ENCODE measurements around the gene CDC42BPG. TPM values are rescaled to one million over a fixed set of nuclear protein-coding genes. Genes with fewer than 3 reads are reported as not detected.

The CDC42BPG gene
- total and polyA plus RNA-seq, 2 of the 8 experiments (the other 6 are each of a cell fraction or from before 2014, with no cell fraction given) = 3.7 to 10.6 TPM

GRCh38 chr11:64810891-64811272, 33.6 kb downstream of the CDC42BPG start:
- H3K27me3 ChIP-seq (replicated peaks in 1 of 4; ENCODE audit: control insufficient read depth in 3 of 4, extremely low read depth in 1 of 4, insufficient read depth in 3 of 4, low read length in 3 of 4) = no peaks in the 10 kb centered on the region
- no peak overlapping the region; the same call in 1 of the 2 replicates for H3K27ac ChIP-seq (ENCODE audit: low read depth, low read length)
- WGBS, 2 experiments (ENCODE audit: extremely low coverage in 1 of 2, insufficient coverage in 1 of 2, insufficient read length in 1 of 2, insufficient replicate concordance in 2 of 2, low coverage in 1 of 2, low lambda C conversion rate in 2 of 2, missing lambda C conversion rate in 1 of 2) = 48% methylated on average over 14 of the region's 17 CpGs; no CpG with 5 or more reads in 1 of the 2 experiments
- peaks cover 0 to 7% (median 2%) of the 10 kb centered on the region in 4 experiments; a peak in 5 of 7 replicates for H3K4me1 ChIP-seq (replicated peaks in 1 of 4; ENCODE audit: control insufficient read depth in 3 of 4, insufficient read depth in 4 of 4, low read length in 3 of 4)
- DNase-seq (ENCODE audit: low read depth in 1 of 2, low spot score in 2 of 2) (no peak), FAIRE-seq (no peak)
- H4K20me1 ChIP-seq (replicated peaks in 1 of 2; ENCODE audit: control insufficient read depth in 1 of 2, insufficient read depth in 2 of 2, low read length in 2 of 2) = peaks cover 0 to 7% of the 10 kb centered on the region in 2 experiments
- H2BK15ac ChIP-seq (ENCODE audit: low read length) = no peak overlapping the region
- CTCF ChIA-PET (ENCODE audit: partially characterized antibody) = interaction anchor here (1.3 to 4.0 kb wide), 7 partner anchors 21 to 85 kb away, joined by 3 to 24 read pairs (median 5); partner anchors contain the start of gene CDC42BPG
- H4K8ac ChIP-seq (ENCODE audit: extremely low read depth, insufficient read depth, low read length) = peak overlapping the region; percentile 39; the same call in 1 of the 2 replicates
- no peak overlapping the region for H2BK12ac ChIP-seq (ENCODE audit: low read depth, low read length)
- H4K91ac ChIP-seq (replicated peaks; ENCODE audit: insufficient read length, low read length) = peak overlapping the region; percentile 65
- no peak overlapping the region for H4K5ac ChIP-seq (ENCODE audit: insufficient read length, low read depth, low read length)
- H2BK20ac ChIP-seq (ENCODE audit: low read length) = no peak overlapping the region
- no peak overlapping the region for H3K18ac ChIP-seq (ENCODE audit: extremely low read depth, low read length)
- no peak overlapping the region for H2BK120ac ChIP-seq (replicated peaks; ENCODE audit: low read depth, low read length)
- peak overlapping the region; percentile 87 for H2AFZ ChIP-seq (ENCODE audit: low read length)
- peaks cover 0 to 10% (median 5%) of the 10 kb centered on the region in 4 experiments; a peak in 4 of 8 replicates for H3K36me3 ChIP-seq (ENCODE audit: control insufficient read depth in 2 of 4, insufficient read depth in 4 of 4, low read length in 3 of 4)
- H3K23ac ChIP-seq (ENCODE audit: insufficient read length) = no peak overlapping the region
- POLR2A ChIA-PET (ENCODE audit: partially characterized antibody) = interaction anchor here (0.6 to 2.6 kb wide), 14 partner anchors 10 to 306 kb away, joined by 3 to 13 read pairs (median 4); partner anchors contain the start of genes BATF2, CDC42BPG, PPP2R5B and SF1
- peaks cover 8% of the 10 kb centered on the region; the same call in 1 of the 2 replicates for H3K23me2 ChIP-seq (ENCODE audit: low read depth, low read length)
- H3K4me3 ChIP-seq (ENCODE audit: extremely low read depth in 1 of 4, insufficient read depth in 2 of 4, low read depth in 3 of 4, low read length in 4 of 4) = peak overlapping the region; percentile 1 to 93 (median 30); a peak in 6 of 8 replicates
- no peak overlapping the region for H3K4ac ChIP-seq (replicated peaks; ENCODE audit: insufficient read length, low read depth, low read length)
- H3K4me2 ChIP-seq (ENCODE audit: insufficient read depth in 1 of 2, low read depth in 2 of 2, low read length in 2 of 2) = peak overlapping the region; percentile 4 to 68
- no peak overlapping the region for H2AK5ac ChIP-seq (ENCODE audit: low read depth, low read length)
- H3K9me3 ChIP-seq (ENCODE audit: insufficient read depth in 2 of 2, low read depth in 1 of 2, low read length in 1 of 2) = no peaks in the 10 kb centered on the region
- peaks cover 2% of the 10 kb centered on the region for H3K79me1 ChIP-seq (ENCODE audit: low read depth, low read length)
- TF ChIP-seq BCL11A (IDR thresholded peaks at IDR 0.05; ENCODE audit: low read depth in 2 of 2, low read length in 2 of 2) (no peak), SIN3A (conservative IDR thresholded peaks at IDR 0.05 in 1 of 2, IDR thresholded peaks at IDR 0.05 in 1 of 2; ENCODE audit: low read depth in 1 of 2, low read length in 2 of 2) (peak in 1 of 2 experiments; percentile 26; a peak in 1 of 4 replicates), TEAD4 (IDR thresholded peaks at IDR 0.05; ENCODE audit: low read depth, low read length) (peak; percentile 73), SRF (IDR thresholded peaks at IDR 0.05; ENCODE audit: low read depth, low read length) (no peak), E2F6 (IDR thresholded peaks at IDR 0.05) (peak; percentile 66), MAX (IDR thresholded peaks at IDR 0.05) (peak; percentile 81)
- no peak overlapping the region for H3K9ac ChIP-seq (replicated peaks in 1 of 4; ENCODE audit: extremely low read depth in 1 of 4, low read depth in 3 of 4, low read length in 3 of 4)
- no peaks in the 10 kb centered on the region; a peak in 1 of 4 replicates for H3K79me2 ChIP-seq (ENCODE audit: control insufficient read depth in 1 of 2, insufficient read depth in 2 of 2, low read length in 2 of 2)
- no peak overlapping the region for H3K14ac ChIP-seq (ENCODE audit: insufficient read length)
- H3K56ac ChIP-seq (replicated peaks; ENCODE audit: insufficient read length, low read depth, low read length) = no peak overlapping the region
- no peak overlapping the region for H2BK5ac ChIP-seq (ENCODE audit: low read depth, low read length)
